ENCODE results near the gene SPNS3. TPM values are rescaled to one million over a fixed set of nuclear protein-coding genes. Genes with fewer than 3 reads are reported as not detected.

SPNS3 gene
- total and polyA plus RNA-seq, 2 of the 8 experiments (the other 6 are each of a cell fraction or from before 2014, with no cell fraction given) = not detected

GRCh38 chr17:4448197-4448980 lies 14.6 kb downstream of the SPNS3 start:
- Histone ChIP-seq H3K4me2 (ENCODE audit: insufficient read depth in 1 of 2, low read depth in 2 of 2, low read length in 2 of 2) (no peak overlapping the region), H4K5ac (ENCODE audit: insufficient read length, low read depth, low read length) (no peak overlapping the region), H3K9me3 (ENCODE audit: insufficient read depth in 2 of 2, low read depth in 1 of 2, low read length in 1 of 2) (no peaks in the 10 kb centered on the region), H2BK20ac (ENCODE audit: low read length) (no peak overlapping the region), H2BK12ac (ENCODE audit: low read depth, low read length) (no peak overlapping the region), H3K56ac (replicated peaks; ENCODE audit: insufficient read length, low read depth, low read length) (no peak overlapping the region), H4K8ac (ENCODE audit: extremely low read depth, insufficient read depth, low read length) (0 out of 2 replicates have a peak overlapping the region, but pooled peaks have one; percentile 22), H2AFZ (ENCODE audit: low read length) (no peak overlapping the region), H3K23me2 (ENCODE audit: low read depth, low read length) (peaks cover 2% of the 10 kb centered on the region; the same call in 1 of the 2 replicates), H4K20me1 (replicated peaks in 1 of 2; ENCODE audit: control insufficient read depth in 1 of 2, insufficient read depth in 2 of 2, low read length in 2 of 2) (no peaks in the 10 kb centered on the region), H3K27me3 (replicated peaks in 1 of 4; ENCODE audit: control insufficient read depth in 3 of 4, extremely low read depth in 1 of 4, insufficient read depth in 3 of 4, low read length in 3 of 4) (no peaks in the 10 kb centered on the region; a peak in 1 of 7 replicates), H3K79me1 (ENCODE audit: low read depth, low read length) (no peaks in the 10 kb centered on the region), H2AK5ac (ENCODE audit: low read depth, low read length) (no peak overlapping the region), H3K14ac (ENCODE audit: insufficient read length) (no peak overlapping the region), H4K91ac (replicated peaks; ENCODE audit: insufficient read length, low read length) (no peak overlapping the region), H3K4ac (replicated peaks; ENCODE audit: insufficient read length, low read depth, low read length) (no peak overlapping the region), H2BK5ac (ENCODE audit: low read depth, low read length) (peak overlapping the region; percentile 56; the same call in 1 of the 2 replicates), H2BK120ac (replicated peaks; ENCODE audit: low read depth, low read length) (no peak overlapping the region), H3K36me3 (ENCODE audit: control insufficient read depth in 2 of 4, insufficient read depth in 4 of 4, low read length in 3 of 4) (no peaks in the 10 kb centered on the region), H3K79me2 (ENCODE audit: control insufficient read depth in 1 of 2, insufficient read depth in 2 of 2, low read length in 2 of 2) (no peaks in the 10 kb centered on the region), H3K18ac (ENCODE audit: extremely low read depth, low read length) (no peak overlapping the region), H3K27ac (ENCODE audit: low read depth, low read length) (no peak overlapping the region), H3K23ac (ENCODE audit: insufficient read length) (no peak overlapping the region), H3K4me1 (replicated peaks in 1 of 4; ENCODE audit: control insufficient read depth in 3 of 4, insufficient read depth in 4 of 4, low read length in 3 of 4) (0 out of 7 replicates have a peak, but pooled peaks cover 0 to 2% (median 0%) of the 10 kb centered on the region in 4 experiments), H3K9ac (replicated peaks in 1 of 4; ENCODE audit: extremely low read depth in 1 of 4, low read depth in 3 of 4, low read length in 3 of 4) (no peak overlapping the region), H3K4me3 (ENCODE audit: extremely low read depth in 1 of 4, insufficient read depth in 2 of 4, low read depth in 3 of 4, low read length in 4 of 4) (no peak overlapping the region), H2BK15ac (ENCODE audit: low read length) (no peak overlapping the region)
- POLR2A ChIA-PET (ENCODE audit: partially characterized antibody) = interaction anchor here (1.2 kb wide), 1 partner anchor 87 kb away, joined by 3 read pairs; no protein-coding TSS in a partner anchor
- 74% methylated on average over 11 of the region's 11 CpGs; no CpG with 5 or more reads in 1 of the 2 experiments for WGBS, 2 experiments (ENCODE audit: extremely low coverage in 1 of 2, insufficient coverage in 1 of 2, insufficient read length in 1 of 2, insufficient replicate concordance in 2 of 2, low coverage in 1 of 2, low lambda C conversion rate in 2 of 2, missing lambda C conversion rate in 1 of 2)
- CTCF ChIA-PET (ENCODE audit: partially characterized antibody) = interaction anchor here (0.7 to 1.4 kb wide), 3 partner anchors 29 to 233 kb away, joined by 3 to 4 read pairs (median 4); no protein-coding TSS in a partner anchor
- no peak for DNase-seq (ENCODE audit: low read depth in 1 of 2, low spot score in 2 of 2)
- FAIRE-seq = no peak
- TF ChIP-seq ZNF274 (IDR thresholded peaks at IDR 0.05; ENCODE audit: borderline replicate concordance, extremely low read depth, low read length) (no peak), CHD2 (IDR thresholded peaks at IDR 0.05; ENCODE audit: low read length) (no peak), ATF2 (IDR thresholded peaks at IDR 0.05; ENCODE audit: low read length) (no peak)
